ENCODE results near the gene DUSP19.

- TF ChIP-seq SAFB2 (CRISPR knock-in tag; IDR thresholded peaks at IDR 0.05; ENCODE audit: borderline replicate concordance, low read depth) (no peak), ZNF24 (IDR thresholded peaks at IDR 0.05) (no peak), KLF6 (CRISPR knock-in tag; IDR thresholded peaks at IDR 0.05) (no peak), GTF3A (CRISPR knock-in tag; conservative IDR thresholded peaks at IDR 0.05) (no peak), CTCF (CRISPR knock-in tag; IDR thresholded peaks at IDR 0.05) (no peak), SIN3A (IDR thresholded peaks at IDR 0.05; ENCODE audit: borderline replicate concordance, low read depth, low read length) (no peak), THRA (CRISPR knock-in tag; IDR thresholded peaks at IDR 0.05; ENCODE audit: borderline replicate concordance) (no peak), BHLHE40 (IDR thresholded peaks at IDR 0.05; ENCODE audit: low read length) (no peak), ZNF138 (CRISPR knock-in tag; IDR thresholded peaks at IDR 0.05; ENCODE audit: low read depth) (no peak)
These were observed 9.5 kb downstream of the DUSP19 start for GRCh38 chr2:183088061-183088460.
